Left cardiac atrium (tissue), 4 donors: ENCODE data around the gene TULP1. TPM values are rescaled to one million over a fixed set of nuclear protein-coding genes. Genes with fewer than 3 reads are reported as not detected.

Source experiments
- ATAC-seq, 2 donors: fragments of 200-7000 bp; cut with Tn5 transposase; one replicate each; pipeline ENCODE4 v1.9.1; 2020; ENCODE audit warnings: mild to moderate bottlenecking in 2 of 2, moderate library complexity in 2 of 2
- DNase-seq: peaks from one replicate; pipeline ENCODE4 v3.0.0-alpha.2; 2020
- intact Hi-C, 2 donors: fragments of 100-400 bp; cut with DNase I; formaldehyde crosslinking; loops; one replicate each; pipeline versions ENCODE4 v1.14.1 to v1.15.1; 2022 to 2023
- total RNA-seq, 2 donors: library from RNA; stranded (reverse); fragmentation: NEBNext Ultra II Directional; extraction: Animal tissue kit (Norgen Biotek cat#: 25700); gene quantifications; one replicate each; pipeline ENCODE4 v1.2.1, GENCODE V29; 2021
- donor health status: DM: no; HTN: yes; CAD: no.
- donor health status: DM: no; HTN: yes; CAD: no; lungs with severe emphysema.
- donor health status: DM: yes; HTN: yes; CAD: no.
- donor health status: Dilated cardiomyopathy.

TULP1 gene
- total RNA-seq, 2 donors from 2014 or later: 0.32 TPM; not detected in 1

- intact Hi-C loops: no loop called here
- ATAC-seq (no peak), DNase-seq (no peak)
These were observed 39.4 kb downstream of the TULP1 start for GRCh38 chr6:35473075-35473849.

GRCh38 chr6:35471836-35472345, 40.8 kb downstream of the TULP1 start:
- ATAC-seq (no peak), DNase-seq (no peak)
- intact Hi-C loops: no loop called here

- ATAC-seq (no peak), DNase-seq (no peak)
- intact Hi-C loops: no loop called here
These were observed 42.0 kb downstream of the TULP1 start for GRCh38 chr6:35470663-35471120.

DNA sequence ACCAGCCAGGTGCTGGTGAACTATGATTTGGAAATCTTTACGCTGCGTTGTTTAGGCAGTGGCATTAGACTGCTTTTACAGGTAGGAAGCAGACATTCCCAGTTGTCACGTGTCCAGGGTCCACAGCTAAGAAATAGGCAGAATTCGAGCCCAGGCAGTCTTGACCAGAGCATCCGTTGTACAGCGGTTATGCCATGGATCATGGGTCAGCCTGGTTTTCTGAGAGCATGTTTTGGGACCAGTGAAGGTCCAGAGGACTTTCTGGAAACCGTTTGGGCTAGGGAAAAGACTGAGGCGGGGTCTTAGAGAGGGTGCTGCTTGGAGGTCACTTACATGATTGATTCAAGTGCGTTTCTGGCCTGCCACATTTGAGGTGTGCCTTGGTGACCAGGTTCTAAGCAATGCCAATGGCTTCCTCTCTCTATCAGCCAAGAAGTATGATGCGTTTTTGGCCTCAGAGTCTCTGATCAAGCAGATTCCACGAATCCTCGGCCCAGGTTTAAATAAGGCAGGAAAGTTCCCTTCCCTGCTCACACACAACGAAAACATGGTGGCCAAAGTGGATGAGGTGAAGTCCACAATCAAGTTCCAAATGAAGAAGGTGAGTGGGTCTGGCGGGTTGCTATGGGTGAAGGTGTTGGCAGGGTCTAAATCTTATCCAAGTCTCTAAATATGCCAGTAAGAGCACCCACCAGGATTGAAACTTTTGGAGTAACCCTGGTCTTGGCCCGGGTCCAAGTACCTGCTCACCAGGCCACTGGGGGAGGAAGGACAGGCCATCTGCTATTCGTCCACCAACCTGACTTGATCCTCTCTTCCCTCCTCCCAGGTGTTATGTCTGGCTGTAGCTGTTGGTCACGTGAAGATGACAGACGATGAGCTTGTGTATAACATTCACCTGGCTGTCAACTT, 42.7 kb downstream of the TULP1 start:
- no peak for DNase-seq
- ATAC-seq: no peak
- intact Hi-C loops: no loop called here

GRCh38 chr6:35468980-35469750, 43.5 kb downstream of the TULP1 start:
- intact Hi-C loops: no loop called here
- DNase-seq (no peak), ATAC-seq (peak; percentile 33 to 42)

DNA sequence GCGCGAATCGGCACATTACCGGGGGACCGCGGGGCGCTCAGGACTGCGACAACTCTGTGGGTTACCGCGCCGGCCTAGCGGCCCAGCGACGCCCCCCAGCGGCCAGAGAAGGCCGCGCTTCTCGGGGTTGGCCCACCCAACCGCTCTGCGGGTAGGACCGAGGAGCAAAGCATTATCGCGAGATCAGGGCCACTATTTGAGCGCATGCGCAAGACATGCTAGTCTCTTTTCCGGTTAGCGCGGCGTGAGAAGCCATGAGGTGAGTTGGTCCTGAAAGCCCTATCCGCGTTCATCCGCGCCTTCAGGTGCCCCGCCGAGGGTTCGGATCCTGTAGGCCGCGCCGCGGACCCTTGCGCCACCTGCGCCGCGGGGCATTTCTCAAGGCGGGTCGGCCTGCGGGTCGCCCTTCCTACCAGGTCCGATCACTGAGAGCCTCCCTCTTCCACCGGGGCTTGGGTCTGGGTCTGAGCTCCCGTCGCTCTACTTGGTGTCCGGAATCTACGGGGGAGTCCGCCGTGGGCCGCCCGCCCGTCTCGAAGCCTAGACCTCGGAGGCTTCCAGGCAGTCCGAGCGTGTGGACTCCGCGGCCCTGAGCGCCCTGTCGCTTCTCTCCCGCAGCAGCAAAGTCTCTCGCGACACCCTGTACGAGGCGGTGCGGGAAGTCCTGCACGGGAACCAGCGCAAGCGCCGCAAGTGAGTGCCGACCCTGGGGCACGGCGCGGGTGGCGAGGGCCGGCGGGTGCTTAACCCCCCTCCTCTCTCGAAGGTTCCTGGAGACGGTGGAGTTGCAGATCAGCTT, 44.3 kb downstream of the TULP1 start, which contains the start of gene RPL10A:
RPL10A (plus strand) TSS at position 221 of the 799 bp plus-strand sequence; CDS start at position 255, 34 bp downstream.
- DNase-seq: peak; percentile 95
- intact Hi-C loops: no loop called here
- peak; percentile 86 to 92 for ATAC-seq

- intact Hi-C loops: no loop called here
- ATAC-seq (no peak), DNase-seq (no peak)
These were observed 47.0 kb downstream of the TULP1 start for GRCh38 chr6:35465646-35466045.

GRCh38 chr6:35463292-35463691, 49.4 kb downstream of the TULP1 start:
- no peak for DNase-seq
- ATAC-seq: no peak
- intact Hi-C loops: no loop called here

DNA sequence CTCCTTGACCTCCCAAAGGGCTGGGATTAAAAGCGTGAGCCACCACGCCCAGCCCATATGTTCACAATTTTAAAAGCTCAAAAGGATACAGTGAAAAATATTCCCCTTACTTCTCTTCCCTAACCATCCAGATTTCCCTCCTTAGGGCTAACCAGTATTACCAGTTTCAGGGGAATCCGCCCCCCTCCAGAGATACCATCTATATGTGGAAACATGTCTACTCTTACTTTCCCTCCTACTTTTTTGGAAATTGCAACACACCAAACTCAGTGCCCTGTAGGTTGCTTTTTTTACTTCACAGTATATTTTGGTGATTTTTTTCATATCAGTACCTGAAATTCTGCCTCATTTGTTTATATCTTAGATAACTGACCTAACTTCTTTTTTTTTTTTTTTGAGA, 51.4 kb downstream of the TULP1 start:
- ATAC-seq (no peak), DNase-seq (no peak)
- intact Hi-C loops: no loop called here

DNA sequence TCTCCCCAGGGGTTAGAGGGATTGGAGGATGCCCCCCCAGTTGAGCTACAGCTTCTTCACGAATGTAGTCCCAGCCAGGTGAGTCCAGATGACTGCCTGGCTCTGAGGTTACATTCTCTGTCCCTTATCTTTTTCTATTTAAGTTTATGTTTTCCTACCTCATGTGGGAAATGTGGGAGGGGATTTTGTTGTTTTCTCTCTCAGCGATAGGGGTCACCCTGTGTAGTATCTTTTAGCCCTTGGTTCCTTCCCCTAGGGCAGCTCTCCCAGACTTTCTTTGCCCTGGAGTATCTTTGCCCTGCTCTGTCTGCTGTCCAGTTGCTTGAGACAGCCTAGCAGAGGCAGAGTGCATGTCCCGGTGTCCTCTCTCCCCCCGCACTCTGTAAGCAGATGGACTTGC, 54.8 kb downstream of the TULP1 start:
- intact Hi-C loops: no loop called here
- no peak for DNase-seq
- no peak for ATAC-seq

GRCh38 chr6:35454391-35455110, 58.1 kb downstream of the TULP1 start:
- ATAC-seq (no peak), DNase-seq (no peak)
- intact Hi-C loops: no loop called here

DNA sequence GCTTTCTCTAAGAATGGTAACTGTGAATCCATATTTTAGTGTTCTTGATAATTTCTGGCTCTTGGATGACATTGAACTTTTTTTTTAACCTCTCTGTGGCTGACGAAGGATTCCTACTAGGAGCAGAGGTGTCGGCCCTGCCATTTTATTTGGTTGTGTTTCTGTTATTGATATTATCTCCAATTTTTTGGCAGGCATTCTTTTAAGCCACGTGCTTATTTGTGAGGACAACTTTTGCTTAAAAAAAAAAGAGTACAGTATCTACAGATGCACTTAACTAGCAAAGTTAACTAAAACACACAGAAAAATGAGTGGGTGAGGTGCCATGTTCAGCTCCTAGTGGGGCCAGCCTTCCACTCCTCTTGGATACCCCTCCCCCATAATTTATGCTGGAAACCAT, 59.5 kb downstream of the TULP1 start:
- DNase-seq: no peak
- ATAC-seq: no peak
- intact Hi-C loops: no loop called here

GRCh38 chr6:35452183-35453090, 60.3 kb downstream of the TULP1 start, which contains the start of gene FANCE:
TSS of gene FANCE (plus strand) at chr6:35452338. CDS start at chr6:35452546, 208 bp downstream.
- intact Hi-C loops: no loop called here
- DNase-seq (peak; percentile 94), ATAC-seq (peak; percentile 96 to 97)

- no peak for ATAC-seq
- intact Hi-C loops: no loop called here
- no peak for DNase-seq
These were observed 61.1 kb downstream of the TULP1 start for GRCh38 chr6:35451354-35452182.

DNA sequence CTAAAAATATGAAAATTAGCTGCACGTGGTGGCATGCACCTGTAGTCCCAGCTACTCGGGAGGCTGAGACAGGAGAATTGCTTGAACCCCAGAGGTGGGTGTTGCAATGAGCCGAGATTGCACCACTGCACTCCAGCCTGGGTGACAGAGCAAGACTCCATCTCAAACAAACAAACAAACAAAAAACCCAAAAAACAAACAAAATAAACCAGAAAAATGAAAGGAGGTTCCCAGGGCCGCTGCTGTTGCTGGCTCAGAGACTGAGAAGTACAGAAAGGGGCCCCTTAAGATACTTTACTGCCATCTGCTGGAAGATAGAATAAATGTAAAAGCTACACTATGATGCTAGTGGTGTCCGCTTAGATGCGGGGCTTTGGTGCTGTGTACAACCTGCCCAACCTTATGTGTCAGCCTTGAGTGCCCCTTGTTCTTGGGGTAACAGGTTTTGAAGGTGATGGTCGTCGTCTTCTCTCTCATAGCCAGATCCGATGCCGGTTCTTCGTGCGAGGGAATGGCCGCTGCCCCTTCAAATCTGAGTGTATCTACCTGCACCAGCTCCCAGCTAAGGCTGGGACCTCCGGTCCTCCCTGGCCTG, 63.3 kb downstream of the TULP1 start:
- no peak for DNase-seq
- intact Hi-C loops: loop anchor here (1.0 to 5.0 kb wide), 2 partner anchors 107 kb away; partner anchors contain the start of gene PPARD (in 2 of the 2)
- ATAC-seq: peak; percentile 53 to 62
